ENCODE data around the gene PRRT2. TPM values are rescaled to one million over a fixed set of nuclear protein-coding genes. Genes with fewer than 3 reads are reported as not detected.
"Not testable (repeated sequence)": the region's sequence is repeated elsewhere in the genome, so short reads cannot be mapped to it uniquely, and the experiment has no call there.

The PRRT2 gene
- total and polyA plus RNA-seq, 10 donors, result 0.15 to 2.1 (median 0.65) TPM; not detected in 2

GRCh38 chr16:29784157-29784556, 27.8 kb upstream of the PRRT2 start:
- H3K4me1 ChIP-seq, result peaks cover 0 to 18% (median 12%) of the 10 kb centered on the region in 6 donors
- no peak for TF ChIP-seq POLR2A (IDR thresholded peaks at IDR 0.05)
- no peak overlapping the region for H3K4me3 ChIP-seq
- H3K9me3 ChIP-seq, result no peaks in the 10 kb centered on the region
- DNase-seq, result no peak
- 89 to 97% (median 90%) methylated on average over 2 of the region's 2 CpGs for WGBS, 5 donors
- no peak overlapping the region for H3K27ac ChIP-seq
- intact Hi-C loops (cut with DNase I; ENCODE audit: low total_unique reads), result no loop called here
- no peaks in the 10 kb centered on the region for H3K27me3 ChIP-seq (replicated peaks in 1 of 7)
- H3K36me3 ChIP-seq, result no peaks in the 10 kb centered on the region

- Histone ChIP-seq H3K27ac (peak overlapping the region in 4 of 8 donors; percentile 4 to 56 (median 30)), H3K36me3 (no peaks in the 10 kb centered on the region), H3K9me3 (no peaks in the 10 kb centered on the region), H3K27me3 (replicated peaks in 1 of 7) (no peaks in the 10 kb centered on the region), H3K4me3 (peak overlapping the region in 6 of 8 donors; percentile 4 to 50 (median 14)), H3K4me1 (peaks cover 0 to 26% (median 19%) of the 10 kb centered on the region in 6 donors)
- peak; percentile 95 for DNase-seq
- intact Hi-C loops (cut with DNase I; ENCODE audit: low total_unique reads), result no loop called here
- WGBS, 5 donors, result 18 to 33% (median 21%) methylated on average over 26 to 38 of the region's 38 CpGs
- peak; percentile 60 to 93 (median 83) for TF ChIP-seq CTCF (IDR thresholded peaks at IDR 0.05 in 8 of 11, conservative IDR thresholded peaks at IDR 0.05 in 3 of 11)
- TF ChIP-seq POLR2AphosphoS5 (IDR thresholded peaks at IDR 0.05), result peak; percentile 45 to 75 (median 55)
- TF ChIP-seq POLR2A (IDR thresholded peaks at IDR 0.05), result no peak
Measured at GRCh38 chr16:29784901-29785500, 27.0 kb upstream of the PRRT2 start.

GRCh38 chr16:29787155-29787554, 24.8 kb upstream of the PRRT2 start:
- H3K36me3 ChIP-seq; H3K4me3 ChIP-seq; intact Hi-C loops (cut with DNase I; ENCODE audit: low total_unique reads); DNase-seq; H3K27me3 ChIP-seq (replicated peaks in 1 of 7); H3K27ac ChIP-seq; H3K9me3 ChIP-seq: not testable (repeated sequence)
- peaks cover 10 to 45% (median 35%) of the 10 kb centered on the region in 6 donors for H3K4me1 ChIP-seq
- WGBS, 5 donors, result 82 to 90% (median 87%) methylated on average over 4 of the region's 4 CpGs

- H3K9me3 ChIP-seq, result no peaks in the 10 kb centered on the region
- intact Hi-C loops (cut with DNase I; ENCODE audit: low total_unique reads), result no loop called here
- H3K27me3 ChIP-seq (replicated peaks in 1 of 7), result no peaks in the 10 kb centered on the region
- WGBS, 5 donors, result 64 to 77% (median 70%) methylated on average over 20 of the region's 20 CpGs
- peak overlapping the region; percentile 89 to 96 (median 94) for H3K27ac ChIP-seq
- TF ChIP-seq POLR2A (IDR thresholded peaks at IDR 0.05), result no peak
- H3K36me3 ChIP-seq, result no peaks in the 10 kb centered on the region
- peak overlapping the region; percentile 42 to 99 (median 96) for H3K4me3 ChIP-seq
- H3K4me1 ChIP-seq, result peaks cover 10 to 67% (median 41%) of the 10 kb centered on the region in 6 donors
- DNase-seq, result peak; percentile 81
Measured at GRCh38 chr16:29789775-29790182, 22.2 kb upstream of the PRRT2 start.

- H3K9me3 ChIP-seq, result no peaks in the 10 kb centered on the region
- TF ChIP-seq CTCF (IDR thresholded peaks at IDR 0.05 in 8 of 11, conservative IDR thresholded peaks at IDR 0.05 in 3 of 11), result peak; percentile 86 to 96 (median 91)
- TF ChIP-seq POLR2AphosphoS5 (IDR thresholded peaks at IDR 0.05), result peak; percentile 92 to 97 (median 96)
- peak in 2 of 3 donors; percentile 53 to 90 for TF ChIP-seq POLR2A (IDR thresholded peaks at IDR 0.05)
- H3K4me1 ChIP-seq, result peaks cover 10 to 66% (median 35%) of the 10 kb centered on the region in 6 donors
- H3K27ac ChIP-seq, result peak within 1 kb of the TSS; percentile 89 to 96 (median 94)
- H3K27me3 ChIP-seq (replicated peaks in 1 of 7), result no peaks in the 10 kb centered on the region
- DNase-seq, result peak; percentile 100
- WGBS, 5 donors, result 1 to 2% (median 1%) methylated on average over 40 to 67 of the region's 67 CpGs
- peak within 1 kb of the TSS; percentile 75 to 99 (median 97) for H3K4me3 ChIP-seq
- peaks cover 0 to 5% (median 0%) of the 10 kb centered on the region in 6 donors for H3K36me3 ChIP-seq
- intact Hi-C loops (cut with DNase I; ENCODE audit: low total_unique reads), result no loop called here
Measured at GRCh38 chr16:29790183-29790948, 21.6 kb upstream of the PRRT2 start, which contains the start of gene KIF22. TSS of gene KIF22 (plus strand) at chr16:29790751. CDS start at chr16:29790760, 9 bp downstream.

All from spleen (tissue), 11 donors.